ENCODE measurements around the gene DMRT1. TPM values are rescaled to one million over a fixed set of nuclear protein-coding genes. Genes with fewer than 3 reads are reported as not detected.

DMRT1 gene
- total and polyA plus RNA-seq, 9 of the 15 experiments (the other 6 are each of a cell fraction or from before 2014, with no cell fraction given) = not detected

- H3K9me1 ChIP-seq (ENCODE audit: control insufficient read depth, insufficient read depth, low read length) = no peaks in the 10 kb centered on the region
- no peak overlapping the region for H3K9ac ChIP-seq (ENCODE audit: insufficient read depth in 1 of 2, low read depth in 2 of 2, low read length in 2 of 2)
- no peaks in the 10 kb centered on the region for H3K27me3 ChIP-seq (ENCODE audit: control insufficient read depth in 2 of 2, insufficient read depth in 2 of 2, low read length in 2 of 2)
- H2AFZ ChIP-seq (ENCODE audit: low read depth, low read length) = no peak overlapping the region
- H4K20me1 ChIP-seq (replicated peaks; ENCODE audit: control insufficient read depth, insufficient read depth, low read length) = no peaks in the 10 kb centered on the region
- POLR2A ChIA-PET = no interaction called here
- CTCF ChIA-PET (ENCODE audit: low intra/inter-chr PET ratio) = no interaction called here
- no peak overlapping the region for H3K4me3 ChIP-seq
- no peak for ATAC-seq
- intact Hi-C loops (cut with micrococcal nuclease) (no loop called here), in situ Hi-C loops (cut with MboI) (no loop called here)
- DNase-seq (ENCODE audit: extremely low read depth in 1 of 4, low spot score in 3 of 4) = no peak
- H3K4me1 ChIP-seq (replicated peaks in 1 of 2; ENCODE audit: control insufficient read depth in 2 of 2, insufficient read depth in 2 of 2, low read length in 2 of 2) = no peaks in the 10 kb centered on the region
- TF ChIP-seq BRD4 (IDR thresholded peaks at IDR 0.05) = no peak
- no peak for TF ChIP-seq SETDB1 (IDR thresholded peaks at IDR 0.05; ENCODE audit: low read length)
- no peak for TF ChIP-seq THAP12 (CRISPR knock-in tag; IDR thresholded peaks at IDR 0.05)
- no peak for TF ChIP-seq NCOR1 (IDR thresholded peaks at IDR 0.05)
- TF ChIP-seq ZNF592 (IDR thresholded peaks at IDR 0.05) = no peak
- TF ChIP-seq CEBPG (CRISPR knock-in tag; IDR thresholded peaks at IDR 0.05) = no peak
- TF ChIP-seq CEBPG (tag; conservative IDR thresholded peaks at IDR 0.05 in 1 of 2, IDR thresholded peaks at IDR 0.05 in 1 of 2) = peak; percentile 7 to 56; a peak in 2 of 4 replicates
- TF ChIP-seq STAT5B (CRISPR knock-in tag; IDR thresholded peaks at IDR 0.05) = no peak
- TF ChIP-seq RBBP5 (IDR thresholded peaks at IDR 0.05; ENCODE audit: borderline replicate concordance, insufficient read depth, low read length, poor library complexity, severe bottlenecking) = no peak
- TF ChIP-seq CBFA2T2 (conservative IDR thresholded peaks at IDR 0.05) = no peak
- TF ChIP-seq ZNF444 (CRISPR knock-in tag; IDR thresholded peaks at IDR 0.05) = no peak
- no peak for TF ChIP-seq ZC3H11A (IDR thresholded peaks at IDR 0.05; ENCODE audit: low read depth, low read length)
- no peak for TF ChIP-seq PTBP1 (IDR thresholded peaks at IDR 0.05; ENCODE audit: low read depth, low read length)
- TF ChIP-seq ATF4 (CRISPR knock-in tag; IDR thresholded peaks at IDR 0.05) = 0 out of 2 replicates have a peak, but pooled peaks have one; percentile 51
- TF ChIP-seq CCNT2 (IDR thresholded peaks at IDR 0.05; ENCODE audit: borderline replicate concordance, extremely low read depth, insufficient read length, low read depth, low read length) = no peak
- no peak overlapping the region for H3K27ac ChIP-seq (ENCODE audit: extremely low read depth, low read depth, low read length)
- no peak overlapping the region for H3K4me2 ChIP-seq (ENCODE audit: insufficient read depth, low read length)
- no peaks in the 10 kb centered on the region for H3K79me2 ChIP-seq (ENCODE audit: control insufficient read depth, insufficient read depth, low read length)
- H3K9me3 ChIP-seq (replicated peaks; ENCODE audit: control insufficient read depth, insufficient read depth, low read depth, low read length) = no peaks in the 10 kb centered on the region
- 0% methylated on average over 4 of the region's 4 CpGs for WGBS (ENCODE audit: insufficient coverage, low coverage, missing lambda C conversion rate)
- no peaks in the 10 kb centered on the region for H3K36me3 ChIP-seq (ENCODE audit: control insufficient read depth, insufficient read depth, low read length)
- BruUV-seq (replicated peaks) = no TSS peak
- no peak for FAIRE-seq
Measured at GRCh38 chr9:920927-921326, 79.4 kb downstream of the DMRT1 start.

Data from K562 (cell line).